ENCODE measurements around the gene SIGMAR1.
"Not testable (repeated sequence)": the region's sequence is repeated elsewhere in the genome, so short reads cannot be mapped to it uniquely, and the experiment has no call there.

The SIGMAR1 gene

GRCh38 chr9:34654323-34655051 is 16.9 kb upstream of the SIGMAR1 start:
- DNase-seq, result no peak

- DNase-seq, result no peak
These were observed 15.8 kb upstream of the SIGMAR1 start for GRCh38 chr9:34653151-34654072.

- DNase-seq, result no peak
These were observed 15.0 kb upstream of the SIGMAR1 start for GRCh38 chr9:34652602-34653000.

GRCh38 chr9:34651876-34652601 is 14.5 kb upstream of the SIGMAR1 start, which contains the start of gene IL11RA:
Gene IL11RA, plus strand, starts transcription at chr9:34652185. Its CDS starts 3,033 bp downstream, at chr9:34655218.
- DNase-seq, result no peak

- no peak for DNase-seq
These were observed 13.7 kb upstream of the SIGMAR1 start for GRCh38 chr9:34651321-34651720.

GRCh38 chr9:34650816-34651215 is 13.2 kb upstream of the SIGMAR1 start:
- no peak for DNase-seq

GRCh38 chr9:34648673-34649072 is 11.1 kb upstream of the SIGMAR1 start:
- no peak for DNase-seq

- DNase-seq, result no peak
These were observed 10.1 kb upstream of the SIGMAR1 start for GRCh38 chr9:34647651-34648050.

GRCh38 chr9:34647084-34647403 is 9.5 kb upstream of the SIGMAR1 start:
- DNase-seq, result no peak

- DNase-seq, result peak; percentile 94
These were observed 8.9 kb upstream of the SIGMAR1 start, which contains the start of gene GALT for GRCh38 chr9:34646211-34647083. Gene GALT, plus strand, starts transcription at chr9:34646675. Its CDS starts 30 bp downstream, at chr9:34646705.

GRCh38 chr9:34644766-34645314 is 7.3 kb upstream of the SIGMAR1 start:
- no peak for DNase-seq

- no peak for DNase-seq
These were observed 5.1 kb upstream of the SIGMAR1 start for GRCh38 chr9:34642679-34643078.

- DNase-seq, result not testable (repeated sequence)
These were observed 1.7 kb upstream of the SIGMAR1 start for GRCh38 chr9:34639322-34639721.

GRCh38 chr9:34638138-34638445 is 505 bp upstream of the SIGMAR1 start:
- no peak for DNase-seq

- no peak for DNase-seq
These were observed 714 bp downstream of the SIGMAR1 start for GRCh38 chr9:34636791-34637355.

- no peak for DNase-seq
These were observed 2.0 kb downstream of the SIGMAR1 start for GRCh38 chr9:34635556-34635955.

GRCh38 chr9:34634551-34635248 is 2.9 kb downstream of the SIGMAR1 start:
- DNase-seq, result no peak

- peak; percentile 61 for DNase-seq
These were observed 3.6 kb downstream of the SIGMAR1 start for GRCh38 chr9:34633851-34634550.

- no peak for DNase-seq
These were observed 4.4 kb downstream of the SIGMAR1 start for GRCh38 chr9:34633166-34633565.

GRCh38 chr9:34630402-34631154 is 7.0 kb downstream of the SIGMAR1 start:
- DNase-seq, result no peak
